ENCODE measurements around the gene KCNE4. TPM values are rescaled to one million over a fixed set of nuclear protein-coding genes. Genes with fewer than 3 reads are reported as not detected.

The KCNE4 gene, protein sequence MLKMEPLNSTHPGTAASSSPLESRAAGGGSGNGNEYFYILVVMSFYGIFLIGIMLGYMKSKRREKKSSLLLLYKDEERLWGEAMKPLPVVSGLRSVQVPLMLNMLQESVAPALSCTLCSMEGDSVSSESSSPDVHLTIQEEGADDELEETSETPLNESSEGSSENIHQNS
- total RNA-seq, result not detected in 2 replicates

DNA sequence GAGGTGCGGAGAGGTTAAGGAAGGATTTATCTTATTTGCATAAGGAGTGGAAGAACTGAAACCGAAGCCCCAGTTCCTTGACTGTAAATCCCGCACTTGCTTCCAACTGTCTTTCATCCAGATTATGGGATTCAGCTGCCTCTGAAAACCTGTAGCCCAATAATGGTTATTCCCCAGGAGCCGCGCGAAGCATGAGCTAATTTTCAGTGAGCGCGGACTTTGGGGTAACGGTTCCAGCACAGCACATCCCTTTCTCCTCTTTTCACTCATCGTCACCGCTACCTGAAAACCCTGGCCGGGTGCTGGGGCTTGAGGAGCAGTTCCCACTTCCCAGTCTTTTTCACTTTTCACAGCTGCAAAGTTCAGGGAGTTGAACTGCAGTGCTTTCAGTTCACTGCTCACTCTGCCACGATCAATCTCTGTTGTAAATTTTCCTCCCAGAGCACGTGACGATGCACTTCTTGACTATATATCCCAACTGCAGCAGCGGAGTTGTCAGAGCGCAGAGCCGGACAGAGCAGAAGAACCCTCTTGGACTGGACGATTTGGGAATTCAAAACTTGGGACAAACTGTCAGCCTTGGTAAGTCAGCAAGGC lies at the start of gene KCNE4:
Gene KCNE4 (plus strand): TSS at position 498 of the 597 bp plus-strand sequence. CDS start 641 bp downstream, outside the sequence.
- intact Hi-C loops (cut with micrococcal nuclease), result no loop called here

DNA sequence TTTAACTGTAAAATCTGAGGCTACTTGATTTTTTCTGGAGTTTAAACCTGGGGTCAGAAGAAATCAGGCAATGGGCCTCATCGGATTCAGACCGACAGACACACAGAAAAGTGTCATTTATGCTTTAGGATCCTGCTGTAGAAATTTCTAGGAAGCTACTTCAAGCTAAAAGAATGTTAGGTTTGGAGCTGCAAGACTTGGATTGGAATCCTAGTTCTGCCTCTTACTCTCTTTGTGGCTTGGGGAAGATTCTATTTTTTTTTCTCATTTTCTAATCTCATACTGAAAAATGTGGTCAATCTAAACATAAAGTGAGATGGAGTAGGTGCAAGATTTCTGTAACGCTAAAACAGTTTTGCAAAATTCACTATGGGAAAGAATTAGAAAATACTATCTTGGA lies 48.8 kb upstream of the KCNE4 start:
- intact Hi-C loops (cut with micrococcal nuclease), result no loop called here

DNA sequence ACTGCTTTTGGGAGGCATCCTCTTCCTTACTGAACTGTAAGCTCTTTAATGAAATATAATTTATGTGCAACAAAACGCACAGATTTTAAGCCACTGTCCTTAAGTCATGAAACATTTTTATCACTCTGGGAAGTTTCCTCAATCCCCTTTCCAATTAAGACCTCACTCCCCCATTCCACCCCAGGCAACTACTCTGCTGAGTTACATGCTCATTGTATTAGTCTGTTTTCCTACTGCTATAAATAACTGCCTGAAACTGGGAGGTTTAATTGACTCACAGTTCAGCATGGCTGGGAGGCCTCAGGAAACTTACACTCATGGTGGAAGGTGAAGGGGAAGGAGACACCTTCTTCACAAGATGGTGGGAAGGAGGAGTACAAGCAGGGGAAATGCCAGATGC lies 46.5 kb upstream of the KCNE4 start:
- intact Hi-C loops (cut with micrococcal nuclease), result no loop called here

DNA sequence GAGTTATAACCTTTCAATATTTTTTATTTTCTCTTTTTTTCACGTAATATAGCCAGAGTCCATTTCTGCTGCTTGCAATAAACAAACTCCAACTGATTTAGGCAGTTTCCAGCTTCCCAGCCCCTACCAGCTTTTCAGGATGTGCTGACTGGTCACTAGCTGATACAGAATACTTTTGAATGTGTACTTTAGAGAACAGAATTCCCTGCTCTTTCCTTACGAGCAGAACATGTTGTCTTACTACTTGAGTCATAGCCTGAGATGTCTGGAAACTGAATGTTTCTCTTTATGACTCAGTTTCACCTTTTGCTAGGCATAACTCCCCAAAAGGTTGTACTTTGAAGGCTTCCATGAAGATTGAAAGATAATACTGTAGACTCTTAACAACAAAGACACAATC lies 44.5 kb upstream of the KCNE4 start:
- intact Hi-C loops (cut with micrococcal nuclease), result no loop called here

DNA sequence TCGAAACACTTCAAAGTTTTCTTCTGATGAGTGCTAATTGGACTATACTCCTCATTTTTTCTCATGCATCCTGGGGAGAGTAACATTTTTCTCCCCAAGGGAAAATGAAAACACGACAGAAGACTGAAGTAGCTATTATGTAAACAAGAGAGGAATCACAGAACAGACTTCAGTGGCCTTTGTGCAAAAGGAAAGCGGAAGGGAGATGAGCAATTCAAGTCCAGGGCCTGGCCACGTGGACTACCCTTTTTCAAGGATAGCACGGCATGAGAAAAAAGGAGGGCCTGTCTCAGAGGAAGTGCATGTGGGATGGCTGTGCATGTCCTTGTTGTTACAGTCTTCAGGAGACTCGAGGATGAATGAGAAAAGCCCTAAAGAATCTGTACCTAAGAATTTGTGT lies 43.8 kb upstream of the KCNE4 start:
- intact Hi-C loops (cut with micrococcal nuclease), result no loop called here

DNA sequence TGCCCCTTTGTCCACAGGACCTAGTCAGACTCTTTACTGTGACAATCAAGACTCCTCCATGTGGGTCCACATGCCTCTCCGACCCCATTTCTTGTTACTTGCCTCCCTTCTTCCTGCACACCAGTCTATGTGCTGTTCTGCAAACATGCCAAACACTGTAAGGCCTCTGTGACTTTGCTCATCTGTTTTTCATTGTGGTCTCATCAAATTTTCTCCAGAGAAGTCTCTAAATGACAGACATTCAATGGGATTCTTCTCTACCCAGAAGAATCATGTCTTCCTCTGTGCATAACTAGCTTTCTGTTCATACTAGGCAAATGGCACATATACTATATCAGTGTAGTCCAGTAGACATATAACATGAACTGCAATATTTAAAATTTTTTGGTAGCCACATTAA lies 43.0 kb upstream of the KCNE4 start:
- intact Hi-C loops (cut with micrococcal nuclease), result no loop called here

DNA sequence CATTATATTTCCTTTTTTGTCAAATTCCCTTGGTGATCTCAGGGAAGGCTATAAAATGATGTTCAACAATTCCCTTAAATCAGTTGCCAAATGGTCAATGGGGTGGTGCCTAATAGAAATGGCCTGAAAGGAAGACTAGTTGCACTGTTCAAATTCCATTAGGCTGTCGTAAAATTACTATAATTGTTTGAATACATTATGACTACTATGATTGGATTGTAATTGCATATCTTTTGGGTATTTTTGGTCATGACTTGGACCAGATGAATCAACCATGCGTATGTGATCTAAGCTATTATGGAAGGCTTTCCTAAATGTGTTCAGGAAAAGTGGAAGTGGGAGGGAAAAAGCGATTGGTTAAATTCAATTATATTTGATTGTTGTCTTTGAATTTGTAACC lies 41.3 kb upstream of the KCNE4 start:
- intact Hi-C loops (cut with micrococcal nuclease), result no loop called here

DNA sequence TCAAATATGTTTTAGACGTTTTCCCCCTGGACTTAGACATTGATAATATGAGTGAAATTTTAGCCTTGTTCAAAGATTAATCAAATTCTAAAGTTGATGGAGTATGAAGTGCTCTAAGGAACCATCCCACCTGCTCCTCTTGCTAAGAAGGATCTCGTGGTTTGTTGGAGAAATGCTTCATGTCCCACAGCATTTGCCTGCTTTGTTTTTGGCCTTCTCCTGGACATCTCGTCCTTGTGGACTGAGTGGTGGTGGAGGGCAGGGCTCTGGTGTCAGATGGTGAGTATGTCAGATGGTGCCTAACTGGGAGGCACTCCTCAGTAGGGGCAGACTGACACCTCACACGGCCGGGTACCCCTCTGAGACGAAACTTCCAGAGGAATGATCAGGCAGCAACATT lies 39.7 kb upstream of the KCNE4 start:
- intact Hi-C loops (cut with micrococcal nuclease), result no loop called here

DNA sequence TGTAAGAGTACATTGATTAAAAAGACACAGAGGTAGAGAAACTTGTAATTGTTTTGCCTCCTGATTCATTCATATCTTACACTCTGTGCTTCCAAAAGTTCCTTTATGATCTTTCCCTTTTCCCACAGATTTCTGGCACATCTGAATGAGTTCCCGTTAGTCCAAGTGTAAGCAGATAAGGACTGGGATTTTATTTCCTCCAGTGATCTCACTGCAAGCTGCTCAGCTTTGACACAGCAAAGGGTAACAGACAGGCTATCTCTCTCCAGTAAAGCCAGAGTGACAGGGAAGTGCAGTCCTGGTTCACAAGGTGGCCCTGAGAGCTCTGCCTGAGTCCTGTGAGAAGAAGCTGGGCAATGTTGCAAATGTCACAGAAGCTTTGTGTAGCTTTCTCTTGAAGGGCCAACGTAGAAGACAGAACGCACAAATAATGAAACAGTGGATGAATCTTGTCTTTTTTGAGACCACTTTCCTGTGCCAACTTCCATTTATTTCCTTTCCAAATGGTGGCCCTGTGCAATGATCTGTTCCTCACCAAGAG lies 32.5 kb upstream of the KCNE4 start:
- intact Hi-C loops (cut with micrococcal nuclease), result no loop called here

DNA sequence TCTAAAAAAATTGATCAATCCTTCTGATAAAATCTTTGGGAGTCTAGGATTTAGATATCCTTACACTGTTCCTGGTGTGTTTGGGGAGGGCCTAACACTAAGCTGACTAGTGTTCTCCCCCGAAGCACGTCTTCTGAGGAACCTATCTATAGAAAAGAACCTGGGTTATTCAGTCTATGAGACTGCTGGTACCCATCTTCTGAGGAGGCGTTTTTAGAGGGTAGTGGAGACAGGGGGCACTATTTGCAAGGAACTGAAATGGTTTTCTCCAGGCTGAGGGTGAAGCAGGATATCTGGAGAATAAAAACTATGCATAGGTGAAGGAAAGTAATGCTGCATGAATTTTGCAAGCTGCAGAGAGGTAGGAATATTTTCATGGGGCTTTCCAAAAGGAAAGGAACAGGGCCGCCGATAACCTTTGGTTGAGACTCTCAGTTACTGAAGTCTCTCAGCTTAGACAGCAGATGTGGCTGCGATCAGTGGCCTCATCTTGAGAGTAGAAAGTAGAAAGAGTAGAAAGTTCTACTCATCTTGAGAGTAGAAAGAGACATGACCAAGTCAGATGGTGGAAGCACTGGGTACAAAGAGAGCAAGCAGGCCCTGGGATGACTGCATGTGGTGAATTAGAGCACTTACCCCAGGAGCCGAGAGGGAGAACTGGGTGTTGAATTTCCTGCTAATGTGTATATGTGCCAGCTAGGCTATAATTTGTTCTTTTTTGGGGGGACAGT lies 31.8 kb upstream of the KCNE4 start:
- intact Hi-C loops (cut with micrococcal nuclease), result no loop called here

DNA sequence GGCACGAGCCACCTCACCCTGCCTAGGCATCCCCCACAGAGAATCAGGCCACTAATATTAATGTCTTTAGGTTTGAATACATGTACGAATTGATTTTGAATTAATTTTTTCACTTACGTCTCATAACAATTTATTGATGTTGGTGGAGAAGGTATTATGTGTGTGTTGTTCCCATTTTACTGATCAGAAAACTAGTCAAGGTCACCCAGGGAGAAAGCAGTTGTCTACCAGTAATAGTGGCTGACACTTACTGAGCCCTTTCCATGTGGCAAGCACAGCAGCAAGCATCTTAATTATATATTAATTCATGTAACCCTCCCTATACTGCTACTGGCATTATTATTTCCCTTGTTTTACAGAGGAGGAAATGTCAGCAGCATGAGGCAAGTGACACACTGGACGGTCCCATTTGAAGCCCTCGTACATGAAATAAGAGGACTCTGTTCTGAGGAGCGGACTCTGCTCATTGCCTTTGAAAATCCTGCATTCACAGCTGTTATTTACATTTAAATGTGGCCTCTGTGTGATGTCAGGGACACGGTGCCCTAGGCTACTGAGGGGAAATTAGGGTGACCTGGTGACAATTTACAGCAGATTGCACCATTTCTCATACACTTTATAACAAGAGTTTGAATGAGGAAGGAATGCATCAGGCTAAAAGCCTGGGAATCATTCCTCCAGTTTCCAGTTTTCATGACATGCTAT lies 30.9 kb upstream of the KCNE4 start:
- intact Hi-C loops (cut with micrococcal nuclease), result no loop called here

DNA sequence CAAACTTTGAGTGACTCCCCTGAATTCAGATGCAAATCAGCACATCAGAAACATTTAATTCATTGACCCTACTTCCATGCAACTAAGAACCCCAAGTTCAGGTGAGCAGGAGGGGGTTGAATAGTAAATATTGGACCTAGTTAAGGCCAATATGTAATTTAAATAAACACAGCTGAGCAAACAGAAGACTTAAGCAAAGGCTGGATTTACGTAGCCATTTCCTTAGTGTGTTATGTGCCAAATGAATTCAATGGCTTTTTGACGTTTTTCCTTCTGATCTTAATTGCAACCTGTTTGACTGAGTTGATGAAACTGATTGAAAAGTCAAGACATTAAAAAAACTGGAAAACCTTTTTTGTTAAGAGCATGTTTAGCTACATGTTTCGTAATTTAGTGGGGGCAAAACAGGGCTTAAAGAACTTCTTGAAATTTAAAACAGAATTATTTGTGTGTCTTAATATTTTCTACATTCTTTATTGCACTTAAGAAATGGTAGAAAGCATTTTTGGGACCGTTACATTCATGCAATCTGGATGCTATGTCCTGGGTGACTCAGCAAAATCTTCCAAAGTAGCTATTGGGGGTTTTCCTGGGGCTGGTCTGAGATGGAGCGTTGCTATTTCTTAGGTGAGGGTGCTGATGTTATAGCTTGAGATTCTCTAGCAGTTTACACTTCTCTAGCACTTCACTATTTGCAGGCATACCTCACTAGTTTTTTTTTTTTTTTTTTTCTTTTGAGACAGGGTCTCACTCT lies 25.5 kb upstream of the KCNE4 start:
- intact Hi-C loops (cut with micrococcal nuclease), result no loop called here

DNA sequence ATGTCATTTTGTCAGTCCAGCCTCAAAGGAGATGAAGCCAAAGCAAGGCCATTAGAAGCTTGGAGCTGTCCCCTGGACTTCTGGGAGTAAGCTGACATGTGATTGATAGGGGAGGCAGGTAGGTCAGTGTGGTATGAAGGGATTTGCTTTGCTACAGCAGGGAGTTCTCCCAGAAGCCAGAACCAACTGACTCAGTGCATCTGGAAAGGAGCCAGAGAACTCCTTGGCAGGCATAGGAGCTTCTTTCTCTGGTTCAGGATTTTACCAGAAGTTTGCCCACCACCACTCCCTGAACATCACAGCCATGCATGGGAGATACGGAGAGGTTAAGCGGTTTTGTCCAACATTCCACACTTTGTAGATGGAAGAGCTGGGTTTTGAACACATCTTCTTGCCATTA lies 24.5 kb upstream of the KCNE4 start:
- intact Hi-C loops (cut with micrococcal nuclease), result no loop called here

DNA sequence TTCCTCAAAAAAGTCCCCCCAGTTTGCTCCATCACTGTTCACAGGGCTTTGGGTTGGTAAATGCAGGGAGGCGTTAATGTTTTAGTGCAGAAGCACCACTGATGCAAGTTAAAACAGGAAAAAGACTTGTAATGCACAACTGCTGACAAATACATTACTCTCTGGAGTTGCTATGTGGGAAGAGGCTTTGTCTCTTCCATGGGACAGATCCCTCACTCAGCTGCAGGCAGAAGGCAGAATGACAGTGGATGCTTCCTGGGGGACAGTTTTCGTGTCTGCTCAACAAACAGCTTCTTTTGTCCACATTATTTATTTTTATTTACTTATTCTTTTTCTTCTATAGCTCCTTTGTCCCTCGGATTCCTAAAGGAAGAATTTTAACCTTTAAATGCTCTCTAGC lies 22.7 kb upstream of the KCNE4 start:
- intact Hi-C loops (cut with micrococcal nuclease), result no loop called here

DNA sequence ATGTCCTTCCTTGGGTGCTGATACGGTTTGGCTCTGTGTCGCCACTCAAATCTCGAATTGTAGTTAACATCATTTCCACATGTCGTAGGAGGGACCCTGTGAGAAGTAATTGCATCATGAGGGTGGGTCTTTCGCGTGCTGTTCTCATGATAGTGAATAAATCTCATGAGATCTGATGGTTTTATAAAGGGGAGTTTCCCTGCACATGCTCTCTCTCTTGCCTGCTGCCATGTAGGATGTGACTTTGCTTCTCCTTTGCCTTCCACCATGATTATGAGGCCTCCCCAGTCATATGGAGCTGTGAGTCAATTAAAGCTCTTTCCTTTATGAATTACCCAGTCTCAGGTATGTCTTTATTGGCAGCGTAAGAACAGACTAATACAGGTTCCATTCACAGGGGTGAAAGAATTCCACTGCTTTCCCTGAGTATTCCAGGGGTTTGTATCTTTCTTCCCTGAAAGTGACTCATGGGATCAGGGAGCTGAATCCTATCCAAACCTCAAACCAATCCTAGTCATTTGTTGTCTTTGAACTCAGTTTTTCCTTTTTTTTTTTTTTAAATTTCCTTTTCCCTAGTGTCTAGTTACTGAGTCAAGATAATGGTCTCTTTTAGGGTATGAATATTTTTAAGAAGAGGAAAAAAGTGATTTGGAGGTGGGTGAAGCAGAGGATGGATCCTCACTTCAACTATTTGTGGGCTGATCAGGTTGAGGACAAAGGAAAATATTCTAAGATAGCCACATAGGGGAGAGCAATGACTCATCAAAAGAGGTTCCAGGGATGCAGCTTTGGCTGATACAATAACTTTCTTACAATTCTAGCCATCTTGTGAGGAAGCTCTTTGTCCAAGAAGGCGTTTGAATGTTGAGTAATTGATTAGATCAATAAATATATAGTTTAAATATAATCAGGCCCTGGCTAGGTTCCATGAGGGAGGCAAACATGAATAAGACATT lies 19.5 kb upstream of the KCNE4 start:
- intact Hi-C loops (cut with micrococcal nuclease), result no loop called here

DNA sequence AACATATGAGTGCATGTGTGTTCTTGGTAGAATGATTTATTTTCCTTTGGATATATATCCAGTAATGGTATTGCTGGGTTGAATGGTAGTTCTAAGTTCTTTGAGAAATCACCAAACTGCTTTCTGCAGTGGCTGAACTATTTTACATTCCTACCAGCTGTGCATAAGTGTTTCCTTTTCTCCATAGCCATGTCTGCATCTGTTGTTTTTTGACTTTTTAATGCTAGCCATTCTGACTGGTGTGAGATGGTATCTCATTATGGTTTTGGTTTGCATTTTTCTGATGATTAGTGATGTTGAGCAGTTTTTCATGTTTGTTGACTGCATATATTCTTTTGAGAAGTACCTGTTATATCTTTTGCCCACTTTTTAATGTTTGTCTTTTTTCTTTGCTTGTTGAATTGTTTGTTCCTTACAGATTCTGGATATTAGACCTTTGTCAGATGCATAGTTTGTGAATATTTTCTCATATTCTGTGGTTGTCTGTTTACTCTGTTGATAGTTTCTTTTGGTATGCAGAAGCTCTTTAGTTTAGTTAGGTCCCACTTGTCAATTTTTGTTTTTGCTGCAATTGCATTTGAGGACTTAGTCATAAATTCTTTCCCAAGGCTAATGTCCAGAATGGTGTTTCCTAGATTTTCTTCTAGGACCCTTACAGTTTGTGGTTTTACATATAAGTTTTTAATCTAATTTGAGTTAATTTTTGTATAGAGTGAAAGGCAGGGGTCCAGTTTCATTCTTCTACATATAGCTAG lies 17.6 kb upstream of the KCNE4 start:
- intact Hi-C loops (cut with micrococcal nuclease), result no loop called here

DNA sequence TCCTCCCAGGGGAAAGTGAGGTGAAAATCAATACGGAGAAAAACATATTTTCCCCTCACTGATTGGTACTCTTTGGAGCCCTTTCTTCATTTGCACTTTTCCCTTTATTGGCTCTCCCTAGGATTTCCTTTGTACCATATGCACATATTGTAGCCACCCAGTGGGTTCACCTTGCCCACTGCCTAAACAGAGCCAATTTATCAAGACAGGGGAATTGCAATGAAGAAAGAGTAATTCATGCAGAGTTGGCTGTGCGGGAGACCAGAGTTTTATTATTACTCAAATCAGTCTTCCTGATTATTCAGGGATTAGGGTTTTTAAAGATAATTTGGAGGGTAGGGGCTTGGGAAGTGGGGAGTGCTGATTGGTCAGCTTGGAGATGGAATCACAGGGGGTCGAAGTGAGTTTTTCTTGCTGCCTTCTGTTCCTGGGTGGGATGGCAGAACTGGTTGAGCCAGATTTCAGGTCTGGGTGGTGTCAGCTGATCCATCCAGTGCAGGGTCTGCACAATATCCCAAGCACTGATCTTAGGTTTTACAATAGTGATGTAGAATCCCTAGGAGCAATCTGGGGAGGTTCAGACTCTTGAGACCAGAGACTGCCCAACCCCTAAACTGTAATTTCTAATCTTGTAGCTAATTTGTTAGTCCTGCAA lies 15.1 kb upstream of the KCNE4 start:
- intact Hi-C loops (cut with micrococcal nuclease), result no loop called here

DNA sequence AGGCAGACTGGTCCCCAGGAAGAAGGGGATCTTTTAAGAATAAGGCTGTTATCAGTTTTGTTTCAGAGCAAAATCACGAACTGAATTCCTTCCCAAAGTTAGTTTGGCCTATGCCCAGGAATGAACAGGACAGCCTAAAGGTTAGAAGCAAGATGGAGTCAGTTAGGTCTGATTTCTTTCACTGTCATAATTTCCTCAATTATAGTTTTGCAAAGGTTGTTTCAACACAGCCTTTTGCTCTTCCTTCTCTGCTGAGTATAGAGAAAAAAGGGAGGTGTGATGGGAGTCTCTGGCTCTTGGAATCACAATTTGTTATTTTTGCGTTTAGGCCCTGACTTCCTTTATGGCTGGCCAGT lies 14.6 kb upstream of the KCNE4 start:
- intact Hi-C loops (cut with micrococcal nuclease), result no loop called here

DNA sequence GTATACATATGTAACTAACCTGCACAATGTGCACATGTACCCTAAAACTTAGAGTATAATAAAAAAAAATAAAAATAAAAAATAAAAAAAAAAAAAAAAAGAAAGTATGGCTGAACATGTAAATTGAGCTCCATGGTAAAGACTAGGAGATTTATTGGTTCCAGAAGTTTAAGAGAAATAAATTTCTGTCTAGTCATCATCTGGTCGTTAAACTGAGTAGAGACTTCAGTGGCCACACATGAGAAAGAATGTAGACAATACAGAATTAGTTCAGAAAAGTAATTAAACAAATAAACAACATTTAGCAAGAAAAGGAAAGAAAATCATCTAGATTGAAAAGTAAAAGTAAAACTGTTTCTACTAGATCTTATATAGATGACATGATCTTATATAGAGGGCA lies 12.4 kb upstream of the KCNE4 start:
- intact Hi-C loops (cut with micrococcal nuclease), result no loop called here
